Fibroblast of gingiva (primary cell): ENCODE measurements around the gene VMO1.
"Not testable (repeated sequence)": the region's sequence is repeated elsewhere in the genome, so short reads cannot be mapped to it uniquely, and the experiment has no call there.

Source experiments
- DNase-seq: peaks from one replicate; pipeline ENCODE4 v3.0.0-alpha.2; 2011; ENCODE audit warnings: low read depth

The VMO1 gene, protein sequence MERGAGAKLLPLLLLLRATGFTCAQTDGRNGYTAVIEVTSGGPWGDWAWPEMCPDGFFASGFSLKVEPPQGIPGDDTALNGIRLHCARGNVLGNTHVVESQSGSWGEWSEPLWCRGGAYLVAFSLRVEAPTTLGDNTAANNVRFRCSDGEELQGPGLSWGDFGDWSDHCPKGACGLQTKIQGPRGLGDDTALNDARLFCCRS

DNA sequence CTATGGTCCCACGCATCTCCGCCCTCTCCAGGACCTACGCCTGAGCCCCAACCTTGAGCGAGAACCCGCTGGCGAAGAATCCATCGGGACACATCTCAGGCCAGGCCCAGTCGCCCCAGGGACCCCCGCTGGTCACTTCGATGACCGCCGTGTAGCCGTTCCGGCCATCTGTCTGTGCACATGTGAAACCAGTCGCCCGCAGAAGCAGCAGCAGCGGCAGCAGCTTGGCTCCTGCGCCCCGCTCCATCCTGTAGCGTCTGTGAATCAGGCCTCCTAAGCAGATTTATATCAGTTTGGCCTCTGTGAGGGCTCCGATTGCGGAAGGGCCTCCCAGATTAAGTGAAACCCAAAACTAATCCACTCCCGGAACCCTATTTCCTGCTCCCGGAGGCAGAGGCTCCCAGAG is at the start of gene VMO1:
Gene VMO1 (minus strand): TSS at position 259 of the 406 bp plus-strand sequence. CDS start 12 bp downstream, at position 247.
- peak; percentile 32 for DNase-seq

GRCh38 chr17:4834681-4835020 is 48.5 kb upstream of the VMO1 start:
- DNase-seq = no peak

GRCh38 chr17:4833941-4834680 is 47.9 kb upstream of the VMO1 start:
- peak; percentile 66 for DNase-seq

DNA sequence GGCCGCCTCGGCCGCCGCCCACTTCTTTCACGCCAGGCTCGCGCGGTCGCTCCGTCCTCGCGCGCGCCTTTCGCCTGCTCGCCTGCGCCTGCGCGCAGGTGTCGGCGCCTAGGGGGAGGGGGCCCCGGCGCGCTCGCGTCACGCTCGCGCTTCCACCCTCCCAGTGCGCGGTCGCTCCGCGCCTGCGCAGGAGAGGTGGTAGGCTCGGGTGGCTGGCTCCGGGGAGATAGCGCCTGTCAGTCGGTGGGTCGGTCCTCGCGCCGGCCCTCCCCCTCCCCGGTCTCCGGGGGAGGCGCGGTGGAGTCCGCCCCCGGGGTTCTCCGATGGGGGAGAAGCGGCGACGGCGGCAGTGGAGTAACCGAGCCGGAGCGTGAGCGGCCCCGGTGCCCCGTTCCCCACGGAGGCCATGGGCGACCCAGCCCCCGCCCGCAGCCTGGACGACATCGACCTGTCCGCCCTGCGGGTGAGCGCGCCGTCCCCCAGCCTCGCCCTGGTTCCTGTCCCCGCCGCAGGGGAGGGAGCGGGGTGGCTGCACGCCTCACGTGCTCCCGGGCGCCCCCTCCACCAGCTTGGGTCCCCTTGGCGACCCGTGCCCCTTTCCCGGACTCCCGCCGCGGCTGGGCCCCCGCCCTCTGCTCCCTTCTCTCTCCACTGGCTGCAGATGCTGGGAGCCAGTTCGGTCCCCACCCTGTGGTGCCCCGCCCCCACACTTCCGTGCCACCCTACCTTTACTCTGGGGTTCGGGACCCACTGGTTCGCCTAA is 47.2 kb upstream of the VMO1 start, which contains the start of gene MINK1:
Gene MINK1 (plus strand): TSS at position 163 of the 763 bp plus-strand sequence. CDS start 244 bp downstream, at position 407.
- DNase-seq = peak; percentile 90

GRCh38 chr17:4832829-4833177 is 46.6 kb upstream of the VMO1 start:
- DNase-seq = not testable (repeated sequence)

DNA sequence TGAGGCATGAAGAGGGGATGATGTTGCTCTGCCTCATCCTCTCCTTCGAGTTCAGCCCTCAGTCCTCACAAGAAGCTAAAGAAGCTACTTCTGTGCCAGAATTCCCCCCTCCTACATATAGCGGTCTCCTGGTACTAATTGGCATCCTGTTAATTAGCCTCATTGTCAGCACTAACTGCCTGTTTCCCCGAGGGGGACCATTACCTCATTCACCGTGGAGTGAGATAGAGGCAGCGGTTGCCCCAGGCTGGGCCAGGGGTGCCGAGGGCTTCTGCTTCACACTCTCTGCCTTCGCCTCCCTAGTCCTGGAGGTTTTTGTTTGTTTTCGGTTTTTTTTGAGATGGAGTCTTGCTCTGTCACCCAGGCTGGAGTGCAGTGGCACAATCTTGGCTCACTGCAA is 41.2 kb upstream of the VMO1 start:
- DNase-seq = no peak

DNA sequence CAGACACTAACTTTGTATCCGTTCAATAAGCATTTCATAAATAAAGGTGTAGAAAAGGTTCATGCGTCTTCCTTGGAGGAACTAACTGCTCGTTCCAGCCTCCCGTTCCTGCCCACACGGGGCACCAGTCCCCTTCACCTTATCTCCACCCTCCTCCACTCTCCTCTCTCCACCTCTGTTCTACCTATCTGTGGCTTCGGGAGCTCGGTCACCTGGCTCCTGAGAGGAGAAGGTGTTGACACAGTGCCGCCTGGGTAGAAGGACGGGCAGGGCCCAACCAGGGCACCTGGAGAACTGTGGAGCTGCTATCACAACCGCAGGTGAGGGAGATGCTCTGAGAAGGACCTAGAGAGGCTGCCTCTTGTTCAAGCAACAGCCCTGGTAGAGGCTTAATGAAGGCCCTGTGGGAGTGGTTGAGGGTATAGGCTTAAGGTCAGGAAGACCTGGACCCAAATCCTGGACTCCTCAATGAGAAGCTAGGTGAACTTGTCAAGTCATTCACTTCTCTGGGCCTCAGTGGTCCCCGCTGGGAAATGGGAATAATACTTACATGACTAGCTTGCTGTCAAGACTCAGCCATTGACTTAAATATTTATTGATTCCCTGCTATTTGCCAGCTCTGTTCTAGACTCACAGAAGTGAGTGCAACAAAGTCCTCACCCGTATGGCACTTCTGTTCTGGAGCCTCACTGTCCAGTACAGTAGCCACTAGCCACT is 37.4 kb upstream of the VMO1 start:
- DNase-seq = no peak

- DNase-seq = no peak
These were observed 36.7 kb upstream of the VMO1 start for GRCh38 chr17:4822835-4823234.

- no peak for DNase-seq
These were observed 32.1 kb upstream of the VMO1 start for GRCh38 chr17:4818276-4818675.

DNA sequence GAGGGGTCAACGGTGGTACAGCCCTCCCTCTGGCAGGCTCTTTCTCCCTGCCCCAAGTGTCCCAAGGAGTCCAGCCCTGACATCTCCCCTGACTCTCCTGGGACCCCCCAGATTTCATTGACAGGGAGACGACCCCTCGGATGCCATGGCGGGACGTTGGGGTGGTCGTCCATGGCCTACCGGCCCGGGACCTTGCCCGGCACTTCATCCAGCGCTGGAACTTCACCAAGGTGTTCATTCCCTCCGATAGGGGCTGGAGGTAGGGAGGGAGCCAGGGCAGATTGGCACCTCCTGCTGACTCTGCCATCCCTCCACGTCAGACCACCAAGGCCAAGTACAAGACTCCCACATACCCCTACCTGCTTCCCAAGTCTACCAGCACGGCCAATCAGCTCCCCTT is 30.7 kb upstream of the VMO1 start:
- DNase-seq = no peak

DNA sequence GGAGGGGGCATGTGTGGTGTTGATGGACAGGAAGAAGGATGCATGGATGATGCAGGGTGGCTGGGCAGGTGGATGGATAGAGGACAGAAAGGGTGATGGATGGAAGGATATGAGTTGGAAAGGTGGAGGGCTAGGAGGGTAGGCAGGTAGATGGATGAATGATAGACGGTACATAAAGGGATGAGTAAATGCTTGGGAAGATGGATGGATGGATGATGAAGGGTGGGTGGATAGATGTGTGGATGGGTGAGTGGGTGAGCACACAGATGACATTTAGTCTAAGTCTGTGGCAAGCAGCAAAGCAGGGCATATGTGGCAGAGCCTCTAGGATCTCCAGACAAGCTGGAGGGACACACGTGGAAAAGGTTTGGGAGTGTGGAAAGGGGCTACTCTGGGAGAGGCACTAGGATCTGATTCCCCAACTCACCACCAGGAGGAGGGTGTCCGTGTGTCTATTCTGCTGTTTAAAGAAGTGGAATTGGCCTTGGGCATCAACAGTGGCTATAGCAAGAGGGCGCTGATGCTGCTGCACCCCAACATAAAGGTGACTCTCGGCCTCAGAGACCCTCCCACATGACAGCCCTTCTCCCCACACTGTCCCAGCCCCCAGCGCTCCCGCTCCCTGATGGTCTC is 29.0 kb upstream of the VMO1 start:
- no peak for DNase-seq

GRCh38 chr17:4812690-4813089 is 26.5 kb upstream of the VMO1 start:
- no peak for DNase-seq

- DNase-seq = no peak
These were observed 25.3 kb upstream of the VMO1 start for GRCh38 chr17:4811471-4811870.

DNA sequence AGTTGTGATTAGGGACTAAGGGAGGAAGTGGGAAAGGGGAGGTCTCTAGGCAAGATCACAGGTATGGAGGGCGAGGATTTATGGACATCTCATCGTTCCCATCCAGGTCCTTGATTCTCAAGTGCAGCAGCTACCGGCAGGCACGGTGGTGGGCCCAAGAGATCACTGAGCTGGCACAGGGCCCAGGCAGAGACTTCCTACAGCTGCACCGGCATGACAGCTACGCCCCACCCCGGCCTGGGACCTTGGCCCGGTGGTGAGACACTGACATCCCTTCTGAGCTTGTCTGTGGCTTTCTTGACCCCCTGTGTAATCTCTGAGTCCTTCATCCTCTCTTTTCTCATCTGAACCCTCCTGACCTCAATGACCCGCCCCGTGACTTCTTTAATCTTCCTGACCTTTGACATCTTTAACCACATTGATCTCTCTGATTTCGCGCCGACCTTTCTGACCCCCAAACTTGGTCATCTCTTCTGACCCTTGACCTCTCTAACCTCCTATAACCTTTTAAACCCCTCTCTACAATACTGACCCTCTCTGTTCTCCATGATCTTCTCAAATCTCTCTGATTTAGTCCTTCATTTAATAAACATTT is 24.6 kb upstream of the VMO1 start:
- no peak for DNase-seq

DNA sequence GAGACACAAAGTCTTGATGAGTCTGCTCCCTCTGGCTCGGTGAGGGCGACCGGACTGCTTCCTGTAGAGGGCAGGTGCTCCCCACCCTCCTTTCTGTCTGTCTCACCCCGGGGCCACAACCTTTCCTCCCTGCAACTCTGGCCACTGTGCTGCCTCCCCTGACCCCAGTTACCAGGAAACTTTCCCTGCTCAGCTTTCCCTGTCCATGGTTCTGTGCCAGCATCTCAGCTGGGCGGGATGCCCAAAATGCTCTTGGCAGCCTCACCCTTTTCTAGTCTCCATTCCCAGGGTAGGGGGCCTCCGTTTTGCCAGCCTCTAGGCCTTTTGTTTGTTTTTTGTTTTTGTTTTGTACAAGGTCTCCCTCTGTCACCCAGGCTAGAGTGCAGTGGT is 22.2 kb upstream of the VMO1 start:
- peak; percentile 21 for DNase-seq

DNA sequence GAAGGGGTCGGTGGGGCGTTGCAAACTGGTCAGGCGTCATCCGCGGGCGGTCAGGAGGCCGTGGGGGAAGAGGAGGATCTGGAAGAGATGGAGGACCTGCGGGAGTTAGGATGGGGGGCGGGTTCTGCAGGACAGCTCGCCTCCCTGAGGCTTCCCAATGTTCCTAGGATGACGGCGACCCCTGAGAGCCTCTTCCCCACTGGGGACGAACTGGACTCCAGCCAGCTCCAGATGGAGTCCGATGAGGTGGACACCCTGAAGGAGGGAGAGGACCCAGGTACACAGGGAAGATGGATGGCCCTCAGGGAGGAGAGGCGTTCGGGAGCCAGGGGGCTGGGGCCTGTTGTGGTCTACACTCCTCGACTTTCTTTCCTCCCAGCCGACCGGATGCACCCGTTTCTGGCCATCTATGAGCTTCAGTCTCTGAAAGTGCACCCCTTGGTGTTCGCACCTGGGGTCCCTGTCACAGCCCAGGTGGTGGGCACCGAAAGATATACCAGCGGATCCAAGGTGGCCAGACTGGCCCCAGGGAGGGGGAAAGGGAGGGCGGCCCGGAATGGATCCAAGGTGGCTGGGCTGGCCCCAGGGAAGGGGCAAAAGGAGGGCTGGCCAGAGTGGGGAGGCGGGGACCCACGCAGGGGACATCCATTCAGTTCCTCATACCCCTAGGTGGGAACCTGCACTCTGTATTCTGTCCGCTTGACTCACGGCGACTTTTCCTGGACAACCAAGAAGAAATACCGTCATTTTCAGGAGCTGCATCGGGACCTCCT is 21.6 kb upstream of the VMO1 start:
- no peak for DNase-seq

- peak; percentile 73 for DNase-seq
These were observed 20.8 kb upstream of the VMO1 start, which contains the start of gene PLD2 for GRCh38 chr17:4806777-4807604. PLD2 (plus strand) TSS chr17:4807152; CDS start chr17:4807773, 621 bp downstream.

GRCh38 chr17:4806456-4806776 is 20.3 kb upstream of the VMO1 start:
- no peak for DNase-seq

DNA sequence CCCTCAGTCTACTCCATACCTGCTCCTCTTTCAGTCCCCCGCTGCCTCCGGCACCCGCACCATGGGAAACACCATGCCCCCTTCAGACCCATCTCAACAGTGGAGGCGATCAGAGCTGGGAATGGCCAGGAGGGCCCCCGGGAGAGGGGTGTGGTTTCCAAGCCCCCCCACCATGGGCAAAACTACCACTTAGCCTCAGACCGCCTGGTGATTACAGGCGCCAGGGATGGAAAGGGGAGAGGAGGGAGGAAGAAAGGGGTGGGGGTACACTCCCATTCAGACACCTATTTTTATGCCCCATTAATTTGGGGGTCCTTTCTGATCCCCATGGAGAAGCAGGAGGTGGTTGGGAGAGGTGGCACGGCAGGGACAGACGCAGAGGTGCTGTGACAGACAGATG is 16.1 kb upstream of the VMO1 start, which contains the start of gene C17orf114:
Gene C17orf114 (minus strand): TSS at position 101 of the 400 bp plus-strand sequence.
- no peak for DNase-seq
